ENCODE data around the gene ATP10A.
"Not testable (repeated sequence)": the region's sequence is repeated elsewhere in the genome, so short reads cannot be mapped to it uniquely, and the experiment has no call there.

Gene ATP10A

DNA sequence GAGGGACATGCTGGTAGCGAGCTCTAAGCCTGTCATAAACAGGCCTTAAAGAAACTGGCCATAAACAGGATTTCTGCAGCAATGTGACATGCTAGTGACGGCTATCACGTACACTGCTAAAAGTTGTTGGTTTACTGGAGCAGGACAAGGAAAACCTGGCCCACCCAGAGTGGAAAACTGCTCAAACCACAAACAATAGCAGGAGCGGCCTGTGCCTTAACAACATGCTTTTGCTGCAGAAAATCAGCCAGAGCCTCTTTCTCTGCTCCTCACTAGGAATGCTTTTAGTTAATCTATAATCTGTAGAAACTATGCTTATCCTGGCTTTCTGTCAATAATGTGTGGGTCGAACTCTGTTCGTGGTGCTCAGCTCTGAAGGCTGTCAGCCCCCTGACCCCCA, 221.4 kb downstream of the ATP10A start:
- Histone ChIP-seq H4K12ac (ENCODE audit: low read depth, low read length) (no peak overlapping the region), H3K9me3 (ENCODE audit: insufficient read depth, low read depth, low read length) (no peaks in the 10 kb centered on the region), H4K8ac (ENCODE audit: low read depth, low read length) (no peak overlapping the region), H3K4me3 (ENCODE audit: low read depth, low read length) (no peak overlapping the region), H3K23ac (ENCODE audit: low read length) (no peak overlapping the region), H2BK12ac (ENCODE audit: low read length) (no peak overlapping the region), H3K36me3 (ENCODE audit: control insufficient read depth in 1 of 2, insufficient read depth in 2 of 2, low read length in 2 of 2) (no peaks in the 10 kb centered on the region), H3K4me1 (ENCODE audit: control insufficient read depth in 1 of 2, insufficient read depth in 2 of 2, low read length in 2 of 2) (peaks cover 16% of the 10 kb centered on the region in 2 experiments), H2BK120ac (ENCODE audit: insufficient read depth, low read length, poor library complexity) (no peak overlapping the region), H2AFZ (ENCODE audit: insufficient read depth, low read length, poor library complexity) (no peak overlapping the region), H3K18ac (ENCODE audit: low read length) (no peak overlapping the region), H3K79me1 (ENCODE audit: low read length) (peaks cover 14% of the 10 kb centered on the region), H2BK5ac (ENCODE audit: low read depth, low read length, poor library complexity) (peak overlapping the region; percentile 8), H3K4me2 (ENCODE audit: low read length) (no peak overlapping the region), H3K79me2 (ENCODE audit: control insufficient read depth, insufficient read depth, low read length, poor library complexity) (no peaks in the 10 kb centered on the region), H3K27me3 (ENCODE audit: insufficient read depth, low read length) (no peaks in the 10 kb centered on the region), H3K14ac (ENCODE audit: low read length) (no peak overlapping the region), H2AK5ac (ENCODE audit: low read length) (no peak overlapping the region), H3K27ac (ENCODE audit: low read depth, low read length) (peak overlapping the region; percentile 74), H3K9ac (ENCODE audit: low read length) (no peak overlapping the region), H3K4ac (ENCODE audit: low read depth, low read length) (no peak overlapping the region), H4K91ac (ENCODE audit: low read depth, low read length) (peak overlapping the region; percentile 91)
- WGBS (ENCODE audit: extremely low coverage, insufficient coverage, insufficient read length), result no CpG with 5 or more reads among the region's 6 CpGs
- DNase-seq, result peak in 1 of 2 donors; percentile 35

DNA sequence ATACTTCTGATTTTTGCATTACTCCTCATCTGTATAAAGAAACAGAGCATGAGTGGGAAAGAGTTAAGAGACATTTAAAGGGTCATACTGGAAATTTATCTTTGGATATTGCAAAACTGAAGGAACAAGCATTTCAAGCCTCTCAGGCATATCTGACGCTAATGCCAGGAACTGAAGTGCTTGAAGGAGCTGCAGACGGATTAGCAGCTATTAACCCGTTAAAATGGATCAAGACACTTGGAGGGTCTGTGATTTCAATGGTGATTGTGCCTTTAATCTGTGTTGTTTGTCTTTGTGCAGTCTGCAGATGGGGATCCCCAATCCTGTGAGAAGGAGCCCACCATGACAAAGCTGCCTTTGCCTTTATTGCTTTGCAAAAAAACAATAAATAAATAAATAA, 221.8 kb downstream of the ATP10A start:
- no peak overlapping the region for H4K91ac ChIP-seq (ENCODE audit: low read depth, low read length)
- WGBS (ENCODE audit: extremely low coverage, insufficient coverage, insufficient read length), result no CpG with 5 or more reads among the region's 3 CpGs
- peak overlapping the region; percentile 8 for H2BK5ac ChIP-seq (ENCODE audit: low read depth, low read length, poor library complexity)
- H3K36me3 ChIP-seq (ENCODE audit: control insufficient read depth in 1 of 2, insufficient read depth in 2 of 2, low read length in 2 of 2), result no peaks in the 10 kb centered on the region
- no peak overlapping the region for H3K23ac ChIP-seq (ENCODE audit: low read length)
- H3K27ac ChIP-seq (ENCODE audit: low read depth, low read length), result peak overlapping the region; percentile 53
- no peak overlapping the region for H2AK5ac ChIP-seq (ENCODE audit: low read length)
- no peak overlapping the region for H2BK12ac ChIP-seq (ENCODE audit: low read length)
- H3K9me3 ChIP-seq (ENCODE audit: insufficient read depth, low read depth, low read length), result no peaks in the 10 kb centered on the region
- peak; percentile 42 to 71 for DNase-seq
- peaks cover 16% of the 10 kb centered on the region for H3K79me1 ChIP-seq (ENCODE audit: low read length)
- no peak overlapping the region for H3K14ac ChIP-seq (ENCODE audit: low read length)
- no peak overlapping the region for H3K18ac ChIP-seq (ENCODE audit: low read length)
- no peak overlapping the region for H2BK120ac ChIP-seq (ENCODE audit: insufficient read depth, low read length, poor library complexity)
- H3K9ac ChIP-seq (ENCODE audit: low read length), result no peak overlapping the region
- H3K79me2 ChIP-seq (ENCODE audit: control insufficient read depth, insufficient read depth, low read length, poor library complexity), result no peaks in the 10 kb centered on the region
- peaks cover 16 to 17% of the 10 kb centered on the region in 2 experiments for H3K4me1 ChIP-seq (ENCODE audit: control insufficient read depth in 1 of 2, insufficient read depth in 2 of 2, low read length in 2 of 2)
- H2AFZ ChIP-seq (ENCODE audit: insufficient read depth, low read length, poor library complexity), result no peak overlapping the region
- no peak overlapping the region for H3K4me2 ChIP-seq (ENCODE audit: low read length)
- H4K12ac ChIP-seq (ENCODE audit: low read depth, low read length), result no peak overlapping the region
- no peak overlapping the region for H4K8ac ChIP-seq (ENCODE audit: low read depth, low read length)
- no peaks in the 10 kb centered on the region for H3K27me3 ChIP-seq (ENCODE audit: insufficient read depth, low read length)
- H3K4me3 ChIP-seq (ENCODE audit: low read depth, low read length), result no peak overlapping the region
- H3K4ac ChIP-seq (ENCODE audit: low read depth, low read length), result no peak overlapping the region

- H3K27ac ChIP-seq (ENCODE audit: low read depth, low read length); H3K23ac ChIP-seq (ENCODE audit: low read length); H3K79me2 ChIP-seq (ENCODE audit: control insufficient read depth, insufficient read depth, low read length, poor library complexity); H2AK5ac ChIP-seq (ENCODE audit: low read length); H3K36me3 ChIP-seq (ENCODE audit: control insufficient read depth in 1 of 2, insufficient read depth in 2 of 2, low read length in 2 of 2); H2BK120ac ChIP-seq (ENCODE audit: insufficient read depth, low read length, poor library complexity); H3K18ac ChIP-seq (ENCODE audit: low read length); H3K9me3 ChIP-seq (ENCODE audit: insufficient read depth, low read depth, low read length); H3K4ac ChIP-seq (ENCODE audit: low read depth, low read length); H4K8ac ChIP-seq (ENCODE audit: low read depth, low read length); H2BK12ac ChIP-seq (ENCODE audit: low read length); H3K4me3 ChIP-seq (ENCODE audit: low read depth, low read length); H2AFZ ChIP-seq (ENCODE audit: insufficient read depth, low read length, poor library complexity); H2BK5ac ChIP-seq (ENCODE audit: low read depth, low read length, poor library complexity); H4K12ac ChIP-seq (ENCODE audit: low read depth, low read length); H4K91ac ChIP-seq (ENCODE audit: low read depth, low read length); H3K27me3 ChIP-seq (ENCODE audit: insufficient read depth, low read length); H3K9ac ChIP-seq (ENCODE audit: low read length); H3K14ac ChIP-seq (ENCODE audit: low read length); H3K4me2 ChIP-seq (ENCODE audit: low read length): not testable (repeated sequence)
- Histone ChIP-seq H3K4me1 (ENCODE audit: control insufficient read depth in 1 of 2, insufficient read depth in 2 of 2, low read length in 2 of 2) (peaks cover 16 to 19% of the 10 kb centered on the region in 2 experiments), H3K79me1 (ENCODE audit: low read length) (peaks cover 16% of the 10 kb centered on the region)
- no CpG with 5 or more reads among the region's 4 CpGs for WGBS (ENCODE audit: extremely low coverage, insufficient coverage, insufficient read length)
- peak in 1 of 2 donors; percentile 53 for DNase-seq
These were observed 222.2 kb downstream of the ATP10A start for GRCh38 chr15:25640959-25641358.

DNA sequence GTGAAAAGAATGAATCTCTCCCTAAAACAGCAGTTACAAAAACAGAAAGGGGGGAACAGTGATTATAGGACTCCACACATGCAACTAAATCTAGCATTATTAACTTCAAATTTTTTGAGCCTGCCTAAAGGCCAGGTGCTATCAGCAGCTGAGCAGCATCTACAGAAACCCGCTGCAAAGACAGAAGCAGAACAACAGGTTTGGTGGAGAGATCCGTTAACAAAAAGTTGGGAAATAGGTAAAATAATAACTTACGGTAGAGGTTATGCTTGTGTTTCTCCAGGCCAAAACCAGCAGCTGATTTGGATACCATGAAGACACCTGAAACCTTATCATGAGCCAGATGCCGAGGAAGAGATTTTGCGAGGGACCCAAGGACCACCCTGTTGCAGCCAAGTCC, 222.7 kb downstream of the ATP10A start:
- Histone ChIP-seq H2BK5ac (ENCODE audit: low read depth, low read length, poor library complexity) (no peak overlapping the region), H3K4me1 (ENCODE audit: control insufficient read depth in 1 of 2, insufficient read depth in 2 of 2, low read length in 2 of 2) (peaks cover 19 to 23% of the 10 kb centered on the region in 2 experiments), H3K9me3 (ENCODE audit: insufficient read depth, low read depth, low read length) (no peaks in the 10 kb centered on the region), H3K9ac (ENCODE audit: low read length) (no peak overlapping the region), H2AFZ (ENCODE audit: insufficient read depth, low read length, poor library complexity) (no peak overlapping the region), H3K4ac (ENCODE audit: low read depth, low read length) (no peak overlapping the region), H3K23ac (ENCODE audit: low read length) (no peak overlapping the region), H3K4me2 (ENCODE audit: low read length) (no peak overlapping the region), H3K14ac (ENCODE audit: low read length) (no peak overlapping the region), H2BK12ac (ENCODE audit: low read length) (no peak overlapping the region), H3K18ac (ENCODE audit: low read length) (no peak overlapping the region), H4K91ac (ENCODE audit: low read depth, low read length) (no peak overlapping the region), H3K79me1 (ENCODE audit: low read length) (peaks cover 19% of the 10 kb centered on the region), H2AK5ac (ENCODE audit: low read length) (no peak overlapping the region), H3K27ac (ENCODE audit: low read depth, low read length) (no peak overlapping the region), H2BK120ac (ENCODE audit: insufficient read depth, low read length, poor library complexity) (no peak overlapping the region), H3K27me3 (ENCODE audit: insufficient read depth, low read length) (no peaks in the 10 kb centered on the region), H3K79me2 (ENCODE audit: control insufficient read depth, insufficient read depth, low read length, poor library complexity) (peaks cover 1% of the 10 kb centered on the region), H3K4me3 (ENCODE audit: low read depth, low read length) (no peak overlapping the region), H4K8ac (ENCODE audit: low read depth, low read length) (no peak overlapping the region), H3K36me3 (ENCODE audit: control insufficient read depth in 1 of 2, insufficient read depth in 2 of 2, low read length in 2 of 2) (no peaks in the 10 kb centered on the region), H4K12ac (ENCODE audit: low read depth, low read length) (no peak overlapping the region)
- WGBS (ENCODE audit: extremely low coverage, insufficient coverage, insufficient read length), result no CpG with 5 or more reads among the region's 5 CpGs
- peak; percentile 70 to 90 for DNase-seq
